Measurements from ENCODE around the gene NOL7. TPM values are rescaled to one million over a fixed set of nuclear protein-coding genes. Genes with fewer than 3 reads are reported as not detected.

NOL7 gene
- total RNA-seq, 2 experiments from 2014 or later = 65.5 to 67.6 TPM

DNA sequence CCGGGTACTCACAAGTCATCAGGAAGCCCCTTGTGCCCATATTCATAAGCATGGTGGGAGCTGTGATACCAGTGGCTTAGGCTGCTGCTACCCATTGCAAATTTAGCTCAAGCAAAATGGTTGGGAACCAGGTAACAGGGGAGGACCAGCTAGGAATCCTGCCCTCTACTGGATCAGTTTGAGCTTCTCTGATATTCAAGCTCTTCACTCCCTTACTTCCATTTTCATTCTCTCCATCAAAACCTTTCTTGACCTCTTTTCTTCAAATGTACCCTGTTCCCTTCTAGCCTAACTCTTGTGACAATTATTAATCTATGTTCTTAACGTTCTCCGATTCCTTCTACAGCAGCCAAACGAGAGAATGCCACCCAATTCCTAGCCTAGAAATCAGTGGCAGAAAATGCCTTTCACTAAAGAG lies 9.7 kb downstream of the NOL7 start:
- POLR2A ChIA-PET = interaction anchor here (0.6 to 2.5 kb wide), 6 partner anchors 10 to 296 kb away, joined by 3 to 23 read pairs (median 5); partner anchors contain the start of genes NOL7, RANBP9 and TBC1D7
- CTCF ChIA-PET = interaction anchor here (0.7 to 2.8 kb wide), 10 partner anchors 9 to 165 kb away, joined by 3 to 19 read pairs (median 4); partner anchors contain the start of genes NOL7 and RANBP9

DNA sequence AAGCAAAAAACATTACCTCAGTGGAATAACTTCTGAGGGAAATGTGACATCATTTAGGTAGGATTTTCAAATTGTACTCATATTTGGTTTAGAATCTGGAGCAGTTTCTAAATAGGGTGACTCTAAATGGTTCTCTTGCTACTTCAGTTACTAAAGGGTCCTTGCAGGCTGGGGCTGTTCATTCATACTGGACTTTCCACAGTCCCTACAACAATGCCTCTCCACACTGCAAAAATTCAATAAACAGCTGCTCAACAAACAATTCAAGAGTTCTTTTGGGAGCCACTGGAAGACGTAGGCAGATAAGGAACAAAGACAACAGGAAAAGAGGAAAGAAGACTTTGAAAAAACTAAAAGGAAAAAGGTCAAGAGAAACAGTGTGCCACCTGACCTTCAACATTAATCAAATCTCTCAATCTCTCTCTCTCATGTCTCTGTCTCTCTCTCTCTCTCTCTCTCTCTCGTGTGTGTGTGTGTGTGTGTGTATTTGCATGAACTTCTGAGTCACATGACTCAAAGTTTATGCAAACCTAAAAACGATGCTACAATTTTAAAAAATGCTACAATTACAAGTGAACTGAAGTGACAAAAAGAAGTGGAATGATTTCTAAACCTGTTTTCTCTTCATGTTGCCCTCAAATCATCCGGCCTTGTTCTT lies 14.5 kb downstream of the NOL7 start:
- Histone ChIP-seq H3K9me3 (ENCODE audit: control insufficient read depth in 1 of 2, insufficient read depth in 1 of 2, low read length in 2 of 2) (no peaks in the 10 kb centered on the region), H3K36me3 (ENCODE audit: insufficient read depth, low read length) (peaks cover 73% of the 10 kb centered on the region), H3K27me3 (ENCODE audit: control insufficient read depth in 1 of 2, insufficient read depth in 2 of 2, low read length in 2 of 2) (no peaks in the 10 kb centered on the region), H3K4me1 (ENCODE audit: insufficient read depth, low read length) (no peaks in the 10 kb centered on the region), H3K27ac (ENCODE audit: low read depth in 1 of 2, low read length in 2 of 2) (no peak overlapping the region), H3K4me3 (ENCODE audit: low read length) (no peak overlapping the region)
- POLR2A ChIA-PET = interaction anchor here (1.1 to 1.7 kb wide), 3 partner anchors 14 to 65 kb away, joined by 3 to 4 read pairs (median 4); partner anchors contain the start of gene NOL7
- H3K9me3 Mint-ChIP-seq = no peaks in the 10 kb centered on the region
- H3K27me3 Mint-ChIP-seq = no peaks in the 10 kb centered on the region
- TF ChIP-seq, protein P1, sequence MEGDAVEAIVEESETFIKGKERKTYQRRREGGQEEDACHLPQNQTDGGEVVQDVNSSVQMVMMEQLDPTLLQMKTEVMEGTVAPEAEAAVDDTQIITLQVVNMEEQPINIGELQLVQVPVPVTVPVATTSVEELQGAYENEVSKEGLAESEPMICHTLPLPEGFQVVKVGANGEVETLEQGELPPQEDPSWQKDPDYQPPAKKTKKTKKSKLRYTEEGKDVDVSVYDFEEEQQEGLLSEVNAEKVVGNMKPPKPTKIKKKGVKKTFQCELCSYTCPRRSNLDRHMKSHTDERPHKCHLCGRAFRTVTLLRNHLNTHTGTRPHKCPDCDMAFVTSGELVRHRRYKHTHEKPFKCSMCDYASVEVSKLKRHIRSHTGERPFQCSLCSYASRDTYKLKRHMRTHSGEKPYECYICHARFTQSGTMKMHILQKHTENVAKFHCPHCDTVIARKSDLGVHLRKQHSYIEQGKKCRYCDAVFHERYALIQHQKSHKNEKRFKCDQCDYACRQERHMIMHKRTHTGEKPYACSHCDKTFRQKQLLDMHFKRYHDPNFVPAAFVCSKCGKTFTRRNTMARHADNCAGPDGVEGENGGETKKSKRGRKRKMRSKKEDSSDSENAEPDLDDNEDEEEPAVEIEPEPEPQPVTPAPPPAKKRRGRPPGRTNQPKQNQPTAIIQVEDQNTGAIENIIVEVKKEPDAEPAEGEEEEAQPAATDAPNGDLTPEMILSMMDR (IDR thresholded peaks at IDR 0.05) = no peak
- H3K36me3 Mint-ChIP-seq (ENCODE audit: low read depth) = peaks cover 79% of the 10 kb centered on the region
- intact Hi-C loops (cut with DNase I, micrococcal nuclease) = loop anchor here in 1 of 2 experiments (5.0 kb wide), 1 partner anchor 138 kb away; no protein-coding TSS in a partner anchor
- peak overlapping the region; percentile 50 for H3K27ac Mint-ChIP-seq
- CTCF ChIA-PET = interaction anchor here (0.7 to 1.8 kb wide), 2 partner anchors 14 to 29 kb away, joined by 3 to 10 read pairs; partner anchors contain the start of gene NOL7
- ATAC-seq (ENCODE audit: poor library complexity) (no peak), DNase-seq (no peak)
- no peak overlapping the region for H3K4me3 Mint-ChIP-seq
- peaks cover 18% of the 10 kb centered on the region for H3K4me1 Mint-ChIP-seq (ENCODE audit: low read depth)

More for the DNA sequence above, 9.7 kb downstream of the NOL7 start:
- peak; percentile 92 for ATAC-seq (ENCODE audit: poor library complexity)
- peaks cover 80% of the 10 kb centered on the region for H3K36me3 ChIP-seq (ENCODE audit: insufficient read depth, low read length)
- no peaks in the 10 kb centered on the region for H3K4me1 ChIP-seq (ENCODE audit: insufficient read depth, low read length)
- H3K27ac ChIP-seq (ENCODE audit: low read depth in 1 of 2, low read length in 2 of 2) = no peak overlapping the region
- peak in 7 of 14 experiments; percentile 2 to 72 (median 26) for DNase-seq
- intact Hi-C loops (cut with DNase I, micrococcal nuclease) = loop anchor here in 1 of 2 experiments (5.0 kb wide), 1 partner anchor 142 kb away; no protein-coding TSS in a partner anchor
- Mint-ChIP-seq H3K36me3 (ENCODE audit: low read depth) (peaks cover 86% of the 10 kb centered on the region), H3K4me1 (ENCODE audit: low read depth) (peaks cover 6% of the 10 kb centered on the region), H3K27ac (peak overlapping the region; percentile 70), H3K27me3 (no peaks in the 10 kb centered on the region), H3K9me3 (no peaks in the 10 kb centered on the region), H3K4me3 (no peak overlapping the region)
- H3K4me3 ChIP-seq (ENCODE audit: low read length) = no peak overlapping the region
- H3K27me3 ChIP-seq (ENCODE audit: control insufficient read depth in 1 of 2, insufficient read depth in 2 of 2, low read length in 2 of 2) = no peaks in the 10 kb centered on the region
- no peaks in the 10 kb centered on the region for H3K9me3 ChIP-seq (ENCODE audit: control insufficient read depth in 1 of 2, insufficient read depth in 1 of 2, low read length in 2 of 2)
- TF ChIP-seq, protein P1 (IDR thresholded peaks at IDR 0.05) = peak; percentile 42

DNA sequence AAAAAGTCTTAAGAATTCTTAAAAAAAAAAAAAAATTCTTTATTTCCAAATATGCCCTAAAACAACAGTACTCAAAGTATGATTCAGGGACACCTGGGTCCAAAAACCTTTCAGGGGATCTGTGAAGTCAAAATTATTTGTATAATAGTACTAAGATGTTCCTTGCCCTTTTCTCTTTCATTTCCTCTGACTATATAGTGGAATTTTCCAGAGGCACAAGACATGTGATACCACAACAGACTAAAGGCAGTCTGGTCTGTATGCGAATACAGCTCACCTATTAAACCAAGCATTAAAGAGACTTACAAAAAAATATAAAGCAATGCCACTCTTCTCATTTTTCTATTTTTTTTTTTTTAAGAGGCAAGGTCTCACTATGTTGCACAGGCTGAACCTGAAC lies 15.4 kb downstream of the NOL7 start:
- intact Hi-C loops (cut with DNase I, micrococcal nuclease) = no loop called here
- H3K36me3 Mint-ChIP-seq (ENCODE audit: low read depth) = peaks cover 81% of the 10 kb centered on the region
- Histone ChIP-seq H3K27me3 (ENCODE audit: control insufficient read depth in 1 of 2, insufficient read depth in 2 of 2, low read length in 2 of 2) (no peaks in the 10 kb centered on the region), H3K27ac (ENCODE audit: low read depth in 1 of 2, low read length in 2 of 2) (no peak overlapping the region), H3K36me3 (ENCODE audit: insufficient read depth, low read length) (peaks cover 66% of the 10 kb centered on the region), H3K9me3 (ENCODE audit: control insufficient read depth in 1 of 2, insufficient read depth in 1 of 2, low read length in 2 of 2) (no peaks in the 10 kb centered on the region), H3K4me1 (ENCODE audit: insufficient read depth, low read length) (no peaks in the 10 kb centered on the region), H3K4me3 (ENCODE audit: low read length) (no peak overlapping the region)
- no peaks in the 10 kb centered on the region for H3K9me3 Mint-ChIP-seq
- DNase-seq (no peak), ATAC-seq (ENCODE audit: poor library complexity) (no peak)
- H3K4me3 Mint-ChIP-seq = no peak overlapping the region
- H3K27ac Mint-ChIP-seq = no peak overlapping the region
- ChIA-PET CTCF (interaction anchor here (0.7 to 1.8 kb wide), 3 partner anchors 15 to 56 kb away, joined by 3 to 10 read pairs (median 3); partner anchors contain the start of genes NOL7 and SIRT5), POLR2A (interaction anchor here (1.1 to 1.7 kb wide), 4 partner anchors 15 to 65 kb away, joined by 3 to 4 read pairs (median 4); partner anchors contain the start of genes NOL7 and SIRT5)
- H3K4me1 Mint-ChIP-seq (ENCODE audit: low read depth) = peaks cover 16% of the 10 kb centered on the region
- TF ChIP-seq, protein P1 (IDR thresholded peaks at IDR 0.05) = no peak
- no peaks in the 10 kb centered on the region for H3K27me3 Mint-ChIP-seq
